ENCODE data around the gene PARP11.

Gene PARP11

DNA sequence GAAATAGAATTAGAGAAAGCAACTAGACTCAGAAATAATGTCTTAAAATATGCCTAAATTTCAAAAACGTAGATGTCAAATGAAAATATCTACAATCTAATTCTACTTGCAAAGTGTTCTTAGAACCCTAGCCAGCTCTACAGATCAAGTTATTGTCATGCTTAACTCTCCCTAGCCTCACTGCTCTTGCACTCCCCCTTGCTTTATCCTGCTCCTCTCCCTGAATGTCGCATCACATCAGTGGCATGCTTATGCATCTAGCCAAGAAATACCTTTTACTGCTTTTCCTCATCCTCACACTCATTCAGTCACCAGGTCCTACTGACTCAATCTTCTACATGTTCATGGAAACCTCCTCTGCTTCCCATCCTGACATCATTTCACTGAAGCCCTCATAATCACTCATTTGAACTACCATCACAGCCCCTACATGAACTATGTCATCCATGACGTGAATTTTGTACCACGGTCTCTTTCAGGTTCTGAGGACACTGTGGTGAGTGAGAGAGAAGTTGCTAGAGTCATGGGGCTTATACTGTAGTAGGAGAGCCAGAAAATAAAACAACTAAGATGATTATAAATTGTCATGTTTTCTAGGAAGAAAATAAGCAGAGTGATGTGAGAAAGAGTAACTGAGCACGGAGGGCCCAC is 97.7 kb downstream of the PARP11 start:
- no peak overlapping the region for H2BK120ac ChIP-seq (ENCODE audit: insufficient read depth, low read length, poor library complexity)
- H4K91ac ChIP-seq (ENCODE audit: low read depth, low read length): no peak overlapping the region
- H3K4me2 ChIP-seq (ENCODE audit: low read length): no peak overlapping the region
- H2AK5ac ChIP-seq (ENCODE audit: low read length): no peak overlapping the region
- no peaks in the 10 kb centered on the region for H3K79me1 ChIP-seq (ENCODE audit: low read length)
- H4K12ac ChIP-seq (ENCODE audit: low read depth, low read length): no peak overlapping the region
- H3K14ac ChIP-seq (ENCODE audit: low read length): no peak overlapping the region
- H3K4me3 ChIP-seq (ENCODE audit: low read depth, low read length): no peak overlapping the region
- H4K8ac ChIP-seq (ENCODE audit: low read depth, low read length): no peak overlapping the region
- H3K27me3 ChIP-seq (ENCODE audit: insufficient read depth, low read length): no peaks in the 10 kb centered on the region
- WGBS (ENCODE audit: extremely low coverage, insufficient coverage, insufficient read length): no CpG with 5 or more reads among the region's 5 CpGs
- no peaks in the 10 kb centered on the region for H3K79me2 ChIP-seq (ENCODE audit: control insufficient read depth, insufficient read depth, low read length, poor library complexity)
- H3K36me3 ChIP-seq (ENCODE audit: control insufficient read depth in 1 of 2, insufficient read depth in 2 of 2, low read length in 2 of 2): no peaks in the 10 kb centered on the region
- no peak overlapping the region for H2AFZ ChIP-seq (ENCODE audit: insufficient read depth, low read length, poor library complexity)
- no peak overlapping the region for H3K18ac ChIP-seq (ENCODE audit: low read length)
- H3K23ac ChIP-seq (ENCODE audit: low read length): no peak overlapping the region
- no peak overlapping the region for H2BK5ac ChIP-seq (ENCODE audit: low read depth, low read length, poor library complexity)
- DNase-seq: no peak
- H3K4me1 ChIP-seq (ENCODE audit: control insufficient read depth in 1 of 2, insufficient read depth in 2 of 2, low read length in 2 of 2): no peaks in the 10 kb centered on the region
- no peak overlapping the region for H3K4ac ChIP-seq (ENCODE audit: low read depth, low read length)
- H3K9me3 ChIP-seq (ENCODE audit: insufficient read depth, low read depth, low read length): no peaks in the 10 kb centered on the region
- H3K27ac ChIP-seq (ENCODE audit: low read depth, low read length): no peak overlapping the region
- H3K9ac ChIP-seq (ENCODE audit: low read length): no peak overlapping the region
- no peak overlapping the region for H2BK12ac ChIP-seq (ENCODE audit: low read length)

DNA sequence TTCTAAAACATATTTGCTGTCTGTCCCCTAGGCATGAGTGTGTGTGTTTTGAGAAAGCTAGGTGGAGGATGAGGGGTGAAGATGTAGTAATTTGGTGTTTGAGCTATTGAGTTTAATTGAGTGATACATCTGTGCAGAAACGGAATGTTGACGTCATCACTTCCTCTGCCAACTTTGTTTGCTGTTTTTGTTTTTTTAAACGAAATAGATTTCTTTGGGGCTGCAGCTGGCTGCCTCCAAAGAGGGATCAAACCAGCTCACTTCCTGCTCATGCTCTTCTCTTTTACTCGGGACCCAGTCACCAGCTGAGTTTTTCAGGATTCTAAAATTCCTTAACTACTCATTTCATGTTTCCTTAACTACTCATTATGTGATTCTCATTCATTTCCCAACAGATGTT is 100.8 kb downstream of the PARP11 start:
- Histone ChIP-seq H2BK12ac (ENCODE audit: low read length) (no peak overlapping the region), H4K12ac (ENCODE audit: low read depth, low read length) (no peak overlapping the region), H2BK120ac (ENCODE audit: insufficient read depth, low read length, poor library complexity) (no peak overlapping the region), H3K4ac (ENCODE audit: low read depth, low read length) (no peak overlapping the region), H3K18ac (ENCODE audit: low read length) (no peak overlapping the region), H3K27ac (ENCODE audit: low read depth, low read length) (no peak overlapping the region), H3K4me2 (ENCODE audit: low read length) (no peak overlapping the region), H3K79me1 (ENCODE audit: low read length) (no peaks in the 10 kb centered on the region), H3K9me3 (ENCODE audit: insufficient read depth, low read depth, low read length) (no peaks in the 10 kb centered on the region), H4K91ac (ENCODE audit: low read depth, low read length) (no peak overlapping the region), H3K36me3 (ENCODE audit: control insufficient read depth in 1 of 2, insufficient read depth in 2 of 2, low read length in 2 of 2) (no peaks in the 10 kb centered on the region), H3K23ac (ENCODE audit: low read length) (no peak overlapping the region), H2AFZ (ENCODE audit: insufficient read depth, low read length, poor library complexity) (no peak overlapping the region), H3K27me3 (ENCODE audit: insufficient read depth, low read length) (no peaks in the 10 kb centered on the region), H3K4me3 (ENCODE audit: low read depth, low read length) (no peak overlapping the region), H3K79me2 (ENCODE audit: control insufficient read depth, insufficient read depth, low read length, poor library complexity) (no peaks in the 10 kb centered on the region), H2AK5ac (ENCODE audit: low read length) (no peak overlapping the region), H4K8ac (ENCODE audit: low read depth, low read length) (no peak overlapping the region), H3K9ac (ENCODE audit: low read length) (no peak overlapping the region), H3K14ac (ENCODE audit: low read length) (no peak overlapping the region), H2BK5ac (ENCODE audit: low read depth, low read length, poor library complexity) (no peak overlapping the region), H3K4me1 (ENCODE audit: control insufficient read depth in 1 of 2, insufficient read depth in 2 of 2, low read length in 2 of 2) (no peaks in the 10 kb centered on the region)
- DNase-seq: no peak
- WGBS (ENCODE audit: extremely low coverage, insufficient coverage, insufficient read length): no CpG with 5 or more reads among the region's 4 CpGs

DNA sequence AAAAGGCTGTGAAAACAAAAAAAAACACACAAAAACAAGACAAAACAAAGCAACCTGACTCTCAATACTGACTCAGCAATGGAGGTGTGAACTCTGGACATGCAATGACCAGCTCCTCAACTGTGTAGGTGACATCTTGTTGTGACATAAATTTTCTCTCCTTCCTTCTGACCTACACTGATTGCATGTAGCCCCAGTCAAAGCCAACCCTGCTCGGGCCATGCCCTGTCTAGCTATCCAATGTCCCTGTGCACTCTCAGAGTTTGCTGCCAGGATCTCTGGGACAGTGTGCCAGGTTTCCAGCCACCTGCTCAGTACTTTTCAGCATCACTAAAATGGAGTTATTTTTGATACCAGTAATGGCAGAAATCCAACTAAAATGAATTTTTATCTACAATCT is 101.3 kb downstream of the PARP11 start:
- H3K14ac ChIP-seq (ENCODE audit: low read length): no peak overlapping the region

DNA sequence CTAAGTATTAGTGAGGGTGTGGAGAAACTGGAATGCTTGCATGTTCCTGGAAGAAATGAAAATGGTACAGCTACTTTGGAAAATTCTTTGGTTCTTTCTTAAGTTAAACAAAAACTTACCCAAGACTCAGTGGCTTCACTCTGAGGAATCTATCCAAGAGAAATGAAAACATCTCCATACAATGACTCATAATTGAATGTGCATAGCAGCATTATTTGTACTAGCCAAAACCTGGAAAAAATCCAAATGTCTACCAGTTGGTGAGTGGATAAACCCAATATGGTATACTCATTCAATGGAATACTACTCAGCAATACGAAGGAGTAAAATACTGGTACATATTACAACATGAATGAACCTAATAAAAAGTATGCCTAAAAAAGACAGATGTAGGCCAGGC is 102.3 kb downstream of the PARP11 start:
- no peak overlapping the region for H4K8ac ChIP-seq (ENCODE audit: low read depth, low read length)
- no peak overlapping the region for H3K4me2 ChIP-seq (ENCODE audit: low read length)
- no peak overlapping the region for H3K14ac ChIP-seq (ENCODE audit: low read length)
- H3K4ac ChIP-seq (ENCODE audit: low read depth, low read length): no peak overlapping the region
- no peaks in the 10 kb centered on the region for H3K79me1 ChIP-seq (ENCODE audit: low read length)
- H3K9ac ChIP-seq (ENCODE audit: low read length): no peak overlapping the region
- H4K91ac ChIP-seq (ENCODE audit: low read depth, low read length): no peak overlapping the region
- H3K79me2 ChIP-seq (ENCODE audit: control insufficient read depth, insufficient read depth, low read length, poor library complexity): no peaks in the 10 kb centered on the region
- H4K12ac ChIP-seq (ENCODE audit: low read depth, low read length): no peak overlapping the region
- no peaks in the 10 kb centered on the region for H3K4me1 ChIP-seq (ENCODE audit: control insufficient read depth in 1 of 2, insufficient read depth in 2 of 2, low read length in 2 of 2)
- no peak overlapping the region for H3K4me3 ChIP-seq (ENCODE audit: low read depth, low read length)
- no peak overlapping the region for H3K18ac ChIP-seq (ENCODE audit: low read length)
- H2BK5ac ChIP-seq (ENCODE audit: low read depth, low read length, poor library complexity): no peak overlapping the region
- no peak overlapping the region for H2AK5ac ChIP-seq (ENCODE audit: low read length)
- no peak for DNase-seq
- no peak overlapping the region for H3K23ac ChIP-seq (ENCODE audit: low read length)
- H2AFZ ChIP-seq (ENCODE audit: insufficient read depth, low read length, poor library complexity): no peak overlapping the region
- no peaks in the 10 kb centered on the region for H3K36me3 ChIP-seq (ENCODE audit: control insufficient read depth in 1 of 2, insufficient read depth in 2 of 2, low read length in 2 of 2)
- H2BK12ac ChIP-seq (ENCODE audit: low read length): no peak overlapping the region
- H3K27ac ChIP-seq (ENCODE audit: low read depth, low read length): no peak overlapping the region
- no CpG with 5 or more reads among the region's 1 CpG for WGBS (ENCODE audit: extremely low coverage, insufficient coverage, insufficient read length)
- no peaks in the 10 kb centered on the region for H3K27me3 ChIP-seq (ENCODE audit: insufficient read depth, low read length)
- H3K9me3 ChIP-seq (ENCODE audit: insufficient read depth, low read depth, low read length): no peaks in the 10 kb centered on the region
- no peak overlapping the region for H2BK120ac ChIP-seq (ENCODE audit: insufficient read depth, low read length, poor library complexity)

More for the DNA sequence above, 101.3 kb downstream of the PARP11 start:
- no peak overlapping the region for H3K27ac ChIP-seq (ENCODE audit: low read depth, low read length)
- H4K8ac ChIP-seq (ENCODE audit: low read depth, low read length): no peak overlapping the region
- H4K91ac ChIP-seq (ENCODE audit: low read depth, low read length): no peak overlapping the region
- no peak overlapping the region for H3K4me2 ChIP-seq (ENCODE audit: low read length)
- H2BK120ac ChIP-seq (ENCODE audit: insufficient read depth, low read length, poor library complexity): no peak overlapping the region
- H3K79me1 ChIP-seq (ENCODE audit: low read length): no peaks in the 10 kb centered on the region
- no peak overlapping the region for H3K4me3 ChIP-seq (ENCODE audit: low read depth, low read length)
- H2AFZ ChIP-seq (ENCODE audit: insufficient read depth, low read length, poor library complexity): no peak overlapping the region
- H3K4me1 ChIP-seq (ENCODE audit: control insufficient read depth in 1 of 2, insufficient read depth in 2 of 2, low read length in 2 of 2): no peaks in the 10 kb centered on the region
- H2BK5ac ChIP-seq (ENCODE audit: low read depth, low read length, poor library complexity): no peak overlapping the region
- no peak overlapping the region for H3K4ac ChIP-seq (ENCODE audit: low read depth, low read length)
- no peaks in the 10 kb centered on the region for H3K27me3 ChIP-seq (ENCODE audit: insufficient read depth, low read length)
- H3K9me3 ChIP-seq (ENCODE audit: insufficient read depth, low read depth, low read length): no peaks in the 10 kb centered on the region
- H3K9ac ChIP-seq (ENCODE audit: low read length): no peak overlapping the region
- H2BK12ac ChIP-seq (ENCODE audit: low read length): no peak overlapping the region
- H3K23ac ChIP-seq (ENCODE audit: low read length): no peak overlapping the region
- H3K36me3 ChIP-seq (ENCODE audit: control insufficient read depth in 1 of 2, insufficient read depth in 2 of 2, low read length in 2 of 2): no peaks in the 10 kb centered on the region
- H3K18ac ChIP-seq (ENCODE audit: low read length): no peak overlapping the region
- no peaks in the 10 kb centered on the region for H3K79me2 ChIP-seq (ENCODE audit: control insufficient read depth, insufficient read depth, low read length, poor library complexity)
- H2AK5ac ChIP-seq (ENCODE audit: low read length): no peak overlapping the region
- no CpG with 5 or more reads among the region's 1 CpG for WGBS (ENCODE audit: extremely low coverage, insufficient coverage, insufficient read length)
- no peak for DNase-seq
- H4K12ac ChIP-seq (ENCODE audit: low read depth, low read length): no peak overlapping the region

All from trophoblast cell (in vitro differentiated cells and primary cell).